KMS-11 (cell line): Measurements from ENCODE around the gene ATP13A5.

Source experiments
- H2AFZ ChIP-seq: fragments of 200-600 bp; sonication (generic); 2 replicates; pipeline ENCODE4 v1.6.1; 2016; ENCODE audit warnings: antibody characterized with exemption, mixed run types, low read depth
- H3K27ac ChIP-seq: fragments of 200-600 bp; sonication (generic); 2 replicates; pipeline ENCODE4 v1.6.1; 2016; ENCODE audit warnings: mild to moderate bottlenecking, mixed run types
- H3K27me3 ChIP-seq: fragments of 200-600 bp; sonication (generic); 2 replicates; pipeline ENCODE4 v1.6.1; 2017; ENCODE audit warnings: mild to moderate bottlenecking, low read depth, mixed run types, moderate library complexity; ENCODE audit not compliant: insufficient read depth
- H3K36me3 ChIP-seq: fragments of 200-600 bp; sonication (generic); 2 replicates; pipeline ENCODE4 v1.6.1; 2017; ENCODE audit warnings: mild to moderate bottlenecking, mixed run types; ENCODE audit not compliant: insufficient read depth
- H3K4me1 ChIP-seq: fragments of 200-600 bp; sonication (generic); 2 replicates; pipeline ENCODE4 v1.6.1; 2016; ENCODE audit warnings: mild to moderate bottlenecking, low read depth, mixed run types; ENCODE audit not compliant: poor library complexity, severe bottlenecking
- H3K4me2 ChIP-seq: fragments of 200-600 bp; sonication (generic); 2 replicates; pipeline ENCODE4 v1.7.0; 2016; ENCODE audit warnings: mild to moderate bottlenecking, mixed run types
- H3K4me3 ChIP-seq: fragments of 200-600 bp; sonication (generic); IDR thresholded peaks from 2 replicates; pipeline ENCODE4 v1.6.1; 2017; ENCODE audit warnings: low read depth, low read length, mixed read lengths; ENCODE audit not compliant: insufficient read depth
- H3K79me2 ChIP-seq: fragments of 200-600 bp; sonication (generic); 2 replicates; pipeline ENCODE4 v1.6.1; 2016; ENCODE audit warnings: low read depth, mixed run types; ENCODE audit not compliant: insufficient read depth
- H3K9ac ChIP-seq: fragments of 200-600 bp; sonication (generic); 2 replicates; pipeline ENCODE4 v1.6.1; 2016; ENCODE audit warnings: mild to moderate bottlenecking, mixed run types
- H4K20me1 ChIP-seq: fragments of 200-600 bp; sonication (generic); 2 replicates; pipeline ENCODE4 v1.6.1; 2016; ENCODE audit warnings: mild to moderate bottlenecking, mixed run types; ENCODE audit not compliant: insufficient read depth
- TF ChIP-seq, protein P1 (sequence below): fragments of 200-600 bp; sonication (generic); conservative IDR thresholded peaks from 2 replicates; pipeline ENCODE4 v1.6.1; 2017; ENCODE audit warnings: low read depth, mild to moderate bottlenecking, antibody characterized with exemption, low read length, moderate library complexity, mixed read lengths

The ATP13A5 gene

GRCh38 chr3:193271101-193271840, 107.3 kb downstream of the ATP13A5 start:
- Histone ChIP-seq H3K4me1 (no peaks in the 10 kb centered on the region), H4K20me1 (no peaks in the 10 kb centered on the region), H2AFZ (no peak overlapping the region), H3K27ac (no peak overlapping the region), H3K4me2 (no peak overlapping the region), H3K9ac (no peak overlapping the region), H3K79me2 (no peaks in the 10 kb centered on the region), H3K4me3 (no peak overlapping the region), H3K36me3 (no peaks in the 10 kb centered on the region), H3K27me3 (no peaks in the 10 kb centered on the region)
- TF ChIP-seq, protein P1, sequence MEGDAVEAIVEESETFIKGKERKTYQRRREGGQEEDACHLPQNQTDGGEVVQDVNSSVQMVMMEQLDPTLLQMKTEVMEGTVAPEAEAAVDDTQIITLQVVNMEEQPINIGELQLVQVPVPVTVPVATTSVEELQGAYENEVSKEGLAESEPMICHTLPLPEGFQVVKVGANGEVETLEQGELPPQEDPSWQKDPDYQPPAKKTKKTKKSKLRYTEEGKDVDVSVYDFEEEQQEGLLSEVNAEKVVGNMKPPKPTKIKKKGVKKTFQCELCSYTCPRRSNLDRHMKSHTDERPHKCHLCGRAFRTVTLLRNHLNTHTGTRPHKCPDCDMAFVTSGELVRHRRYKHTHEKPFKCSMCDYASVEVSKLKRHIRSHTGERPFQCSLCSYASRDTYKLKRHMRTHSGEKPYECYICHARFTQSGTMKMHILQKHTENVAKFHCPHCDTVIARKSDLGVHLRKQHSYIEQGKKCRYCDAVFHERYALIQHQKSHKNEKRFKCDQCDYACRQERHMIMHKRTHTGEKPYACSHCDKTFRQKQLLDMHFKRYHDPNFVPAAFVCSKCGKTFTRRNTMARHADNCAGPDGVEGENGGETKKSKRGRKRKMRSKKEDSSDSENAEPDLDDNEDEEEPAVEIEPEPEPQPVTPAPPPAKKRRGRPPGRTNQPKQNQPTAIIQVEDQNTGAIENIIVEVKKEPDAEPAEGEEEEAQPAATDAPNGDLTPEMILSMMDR: no peak

- TF ChIP-seq, protein P1: no peak
Measured at GRCh38 chr3:193270451-193270850, 108.1 kb downstream of the ATP13A5 start.

DNA sequence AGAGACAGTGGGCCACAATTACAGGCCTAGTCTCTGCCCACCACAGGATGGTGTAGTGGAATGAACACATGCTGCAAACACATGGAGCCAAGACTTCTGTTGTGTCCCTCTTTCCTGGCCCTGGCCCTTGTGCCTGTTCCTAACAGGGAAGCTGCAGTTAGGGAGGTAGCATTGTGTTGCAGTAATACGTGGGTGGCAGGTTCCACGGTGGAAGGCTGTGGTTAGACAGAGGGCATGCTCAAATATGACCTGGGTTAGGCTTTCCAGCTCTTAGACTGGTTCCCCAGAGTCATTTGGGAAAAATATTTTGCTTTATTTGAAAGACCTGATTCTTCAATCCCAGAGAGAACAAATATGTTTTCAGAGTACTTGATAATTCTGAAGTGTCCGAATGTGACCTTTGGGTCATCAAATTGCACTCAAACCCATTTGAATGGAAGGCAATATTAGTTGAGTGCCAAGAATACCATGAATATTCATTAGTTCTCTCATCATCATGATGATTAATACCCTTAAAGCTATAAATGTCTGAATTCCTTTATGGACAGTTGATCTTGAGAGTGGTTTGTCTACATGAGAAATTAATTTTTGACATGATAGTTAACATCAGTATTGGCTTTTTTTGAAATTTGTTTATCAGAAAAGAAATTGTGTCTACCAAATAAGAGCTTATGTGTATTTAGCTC, 109.1 kb downstream of the ATP13A5 start:
- TF ChIP-seq, protein P1: no peak

More at GRCh38 chr3:193270451-193270850, 108.1 kb downstream of the ATP13A5 start:
- Histone ChIP-seq H4K20me1 (no peaks in the 10 kb centered on the region), H2AFZ (no peak overlapping the region), H3K79me2 (no peaks in the 10 kb centered on the region), H3K4me2 (no peak overlapping the region), H3K36me3 (no peaks in the 10 kb centered on the region), H3K4me3 (no peak overlapping the region), H3K4me1 (no peaks in the 10 kb centered on the region), H3K27ac (no peak overlapping the region), H3K27me3 (no peaks in the 10 kb centered on the region), H3K9ac (no peak overlapping the region)

GRCh38 chr3:193262707-193263106, 115.8 kb downstream of the ATP13A5 start:
- H3K4me3 ChIP-seq: no peak overlapping the region
- TF ChIP-seq, protein P1: no peak
- no peaks in the 10 kb centered on the region for H3K27me3 ChIP-seq
- H3K79me2 ChIP-seq: no peaks in the 10 kb centered on the region
- no peak overlapping the region for H2AFZ ChIP-seq
- no peak overlapping the region for H3K4me2 ChIP-seq
- H3K4me1 ChIP-seq: no peaks in the 10 kb centered on the region
- no peak overlapping the region for H3K27ac ChIP-seq
- no peak overlapping the region for H3K9ac ChIP-seq
- no peaks in the 10 kb centered on the region for H3K36me3 ChIP-seq
- H4K20me1 ChIP-seq: no peaks in the 10 kb centered on the region

More for the DNA sequence above, 109.1 kb downstream of the ATP13A5 start:
- Histone ChIP-seq H3K4me1 (no peaks in the 10 kb centered on the region), H3K27ac (no peak overlapping the region), H3K27me3 (no peaks in the 10 kb centered on the region), H3K79me2 (no peaks in the 10 kb centered on the region), H3K9ac (no peak overlapping the region), H2AFZ (no peak overlapping the region), H4K20me1 (no peaks in the 10 kb centered on the region), H3K4me3 (no peak overlapping the region), H3K36me3 (no peaks in the 10 kb centered on the region), H3K4me2 (no peak overlapping the region)
